GM19025 (cell line): ENCODE results near the gene PTH1R.

Experiments
- ATAC-seq: cut with Tn5 transposase; IDR thresholded peaks from one replicate; pipeline ENCODE4 v1.9.1; 2021; ENCODE audit warnings: mild to moderate bottlenecking, low read depth, moderate library complexity; ENCODE audit not compliant: unreplicated experiment

PTH1R gene

DNA sequence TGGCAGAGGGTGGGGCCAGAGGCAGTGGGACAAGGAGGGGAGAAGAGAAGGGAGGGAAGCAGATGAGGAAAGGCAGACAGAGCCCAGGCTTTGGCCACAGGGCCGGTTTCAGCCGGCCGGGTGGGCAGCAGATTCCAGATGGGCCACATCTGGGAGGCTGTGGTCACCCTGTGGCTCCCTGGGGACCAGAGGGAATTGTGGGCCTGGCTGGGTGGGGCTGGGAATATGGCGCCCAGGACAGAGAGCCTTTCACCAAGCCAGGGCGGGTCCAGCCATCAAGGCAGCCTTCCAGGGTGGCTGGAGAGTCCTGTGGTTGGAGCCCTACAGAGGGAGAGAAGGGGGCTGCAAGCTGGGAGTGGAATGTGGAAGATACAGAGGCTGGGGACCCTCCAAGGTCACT, 18.9 kb downstream of the PTH1R start:
- no peak for ATAC-seq

DNA sequence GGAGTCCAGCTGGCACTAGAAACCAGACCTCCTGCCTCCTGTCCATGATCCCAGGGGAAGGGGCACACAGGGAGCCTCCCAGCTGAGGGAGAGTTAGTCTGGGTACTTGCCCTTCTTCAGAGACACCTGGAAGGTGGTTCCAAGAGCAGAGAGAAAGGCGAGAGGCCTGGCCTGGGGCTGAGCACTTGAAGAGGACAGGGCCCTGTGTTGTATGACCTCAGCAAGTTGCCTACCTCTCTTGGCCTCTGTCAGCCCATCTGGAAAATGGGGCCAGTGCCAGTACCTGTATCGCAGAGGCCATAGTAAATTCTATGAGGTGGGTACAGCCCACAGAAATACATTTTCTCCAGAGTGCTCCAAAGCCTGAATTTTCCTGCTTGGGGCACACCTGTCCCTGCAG, 19.5 kb downstream of the PTH1R start:
- no peak for ATAC-seq

DNA sequence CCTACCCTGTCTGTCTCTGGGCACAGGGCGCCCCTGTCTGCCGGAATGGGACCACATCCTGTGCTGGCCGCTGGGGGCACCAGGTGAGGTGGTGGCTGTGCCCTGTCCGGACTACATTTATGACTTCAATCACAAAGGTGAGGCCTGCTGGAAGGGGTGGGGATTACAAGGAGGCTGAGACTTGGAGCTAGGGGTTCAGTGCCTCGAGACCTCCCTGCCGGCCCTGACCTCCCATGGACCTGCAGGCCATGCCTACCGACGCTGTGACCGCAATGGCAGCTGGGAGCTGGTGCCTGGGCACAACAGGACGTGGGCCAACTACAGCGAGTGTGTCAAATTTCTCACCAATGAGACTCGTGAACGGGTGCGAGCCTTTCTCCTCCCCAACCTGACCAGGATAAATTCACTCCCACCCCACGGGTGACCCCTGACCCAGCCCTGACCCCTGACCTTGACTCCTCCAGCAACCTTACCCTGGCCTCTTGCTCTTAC, 20.4 kb downstream of the PTH1R start:
- no peak for ATAC-seq

DNA sequence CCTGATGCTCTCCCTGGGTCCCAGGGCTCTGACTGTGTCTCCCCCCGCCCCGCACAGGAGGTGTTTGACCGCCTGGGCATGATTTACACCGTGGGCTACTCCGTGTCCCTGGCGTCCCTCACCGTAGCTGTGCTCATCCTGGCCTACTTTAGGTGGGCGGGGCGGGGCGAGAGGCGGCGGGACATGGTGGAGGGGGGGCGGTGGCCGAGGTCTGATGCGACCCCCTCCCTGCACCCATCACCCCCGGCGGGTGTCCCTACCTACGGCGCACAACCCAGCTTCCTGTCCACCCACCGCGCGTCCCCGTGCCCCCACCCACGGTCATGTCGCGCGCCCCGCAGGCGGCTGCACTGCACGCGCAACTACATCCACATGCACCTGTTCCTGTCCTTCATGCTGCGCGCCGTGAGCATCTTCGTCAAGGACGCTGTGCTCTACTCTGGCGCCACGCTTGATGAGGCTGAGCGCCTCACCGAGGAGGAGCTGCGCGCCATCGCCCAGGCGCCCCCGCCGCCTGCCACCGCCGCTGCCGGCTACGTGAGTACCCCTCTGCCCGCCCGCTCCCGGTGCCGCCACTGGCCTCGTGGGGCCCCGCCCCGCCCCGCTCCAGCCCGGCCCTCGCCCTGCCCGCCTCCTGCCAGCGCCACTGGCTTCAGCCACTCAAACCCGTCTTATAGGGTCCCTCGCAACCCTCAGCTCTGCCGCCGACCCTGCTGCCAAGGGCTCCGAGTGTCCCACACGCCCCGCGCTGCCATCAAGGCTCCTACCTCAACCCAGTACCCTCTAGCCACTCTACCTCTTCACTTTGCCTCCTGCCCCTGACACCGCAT, 21.0 kb downstream of the PTH1R start:
- no peak for ATAC-seq

DNA sequence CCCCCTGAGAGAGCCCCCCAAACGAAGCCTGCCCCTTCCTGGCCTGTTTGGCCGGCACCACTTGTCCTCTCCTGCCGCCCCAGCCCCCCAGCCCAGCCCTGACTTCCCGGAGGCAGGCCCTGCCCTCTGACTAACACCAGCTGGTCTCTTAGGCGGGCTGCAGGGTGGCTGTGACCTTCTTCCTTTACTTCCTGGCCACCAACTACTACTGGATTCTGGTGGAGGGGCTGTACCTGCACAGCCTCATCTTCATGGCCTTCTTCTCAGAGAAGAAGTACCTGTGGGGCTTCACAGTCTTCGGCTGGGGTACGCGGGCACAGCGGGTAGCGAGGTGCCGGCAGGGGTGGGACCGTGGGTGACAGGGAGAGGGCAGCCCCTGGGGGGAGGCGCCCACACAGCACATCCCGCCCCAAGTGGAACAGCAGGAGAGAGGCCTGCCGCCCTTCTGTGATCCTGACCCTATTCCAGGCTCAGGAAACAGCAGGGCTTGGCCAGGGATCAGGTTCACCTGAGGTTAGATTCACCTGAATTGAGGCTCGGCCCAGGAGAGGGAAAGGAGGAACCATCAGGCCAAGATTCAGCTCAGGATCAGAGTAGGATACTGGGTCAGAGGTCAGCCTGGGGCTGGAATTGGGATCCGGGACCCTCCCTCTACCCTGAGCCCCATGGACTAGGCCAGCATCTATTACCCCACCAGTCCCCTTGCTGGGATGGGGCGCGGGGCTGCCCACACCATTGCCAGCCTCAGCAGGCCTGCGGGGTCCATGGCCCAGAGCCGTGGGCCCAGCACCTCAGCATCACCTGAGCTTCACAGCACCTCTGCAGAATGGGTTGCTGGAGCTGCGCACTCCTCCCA, 21.9 kb downstream of the PTH1R start:
- ATAC-seq = no peak

DNA sequence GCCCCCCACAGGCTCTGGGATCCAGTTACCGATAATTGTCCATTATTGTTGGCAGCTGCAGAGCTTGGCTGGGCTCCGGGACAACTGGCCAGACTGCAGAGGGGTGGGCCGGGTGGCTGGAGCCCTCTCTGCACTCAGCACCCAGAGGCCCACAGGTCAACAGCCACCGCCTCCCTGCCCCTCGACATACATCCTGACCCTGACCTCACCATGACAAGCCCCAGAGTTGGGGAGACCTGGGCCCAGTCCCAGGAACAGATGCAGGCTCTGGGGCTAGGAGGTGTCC, 22.4 kb downstream of the PTH1R start:
- ATAC-seq = no peak

DNA sequence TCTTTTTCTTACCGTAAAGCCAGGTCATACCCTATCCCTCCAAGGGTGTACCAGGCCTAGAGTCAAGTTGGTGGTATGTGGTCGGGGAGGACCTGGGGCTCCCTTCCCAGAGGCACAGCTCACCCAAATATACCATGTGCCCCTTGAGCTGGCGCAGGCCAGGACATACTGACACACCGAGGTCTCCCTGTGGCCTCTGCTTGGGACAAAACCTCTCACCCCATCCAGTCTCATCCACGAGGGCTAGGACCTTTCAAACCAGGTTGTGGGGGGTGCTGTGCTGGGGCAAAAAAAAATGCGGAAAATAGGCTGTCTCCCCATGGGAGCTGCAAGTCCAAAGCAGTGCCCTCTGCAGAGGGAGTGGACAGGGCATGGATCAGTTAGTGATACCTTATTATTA, 22.8 kb downstream of the PTH1R start:
- ATAC-seq = no peak

DNA sequence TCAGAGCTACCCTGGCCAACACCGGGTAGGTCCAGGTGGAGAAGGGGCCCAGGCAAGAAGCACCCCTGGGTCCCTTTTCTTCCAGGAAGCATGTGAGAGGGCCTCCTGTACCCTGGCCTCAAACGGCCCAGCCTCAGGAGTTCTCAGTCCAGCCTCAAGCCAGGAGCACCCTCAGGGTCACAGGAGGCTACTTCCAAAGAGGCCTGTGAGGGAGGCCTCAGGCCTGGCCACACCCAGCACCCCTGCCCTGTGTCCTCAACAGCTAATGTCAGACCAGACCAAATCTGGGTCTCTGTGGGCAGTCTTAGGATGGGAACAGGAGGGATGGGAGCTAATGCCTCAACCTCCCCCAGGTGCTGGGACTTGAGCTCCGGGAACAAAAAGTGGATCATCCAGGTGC, 23.5 kb downstream of the PTH1R start:
- no peak for ATAC-seq

DNA sequence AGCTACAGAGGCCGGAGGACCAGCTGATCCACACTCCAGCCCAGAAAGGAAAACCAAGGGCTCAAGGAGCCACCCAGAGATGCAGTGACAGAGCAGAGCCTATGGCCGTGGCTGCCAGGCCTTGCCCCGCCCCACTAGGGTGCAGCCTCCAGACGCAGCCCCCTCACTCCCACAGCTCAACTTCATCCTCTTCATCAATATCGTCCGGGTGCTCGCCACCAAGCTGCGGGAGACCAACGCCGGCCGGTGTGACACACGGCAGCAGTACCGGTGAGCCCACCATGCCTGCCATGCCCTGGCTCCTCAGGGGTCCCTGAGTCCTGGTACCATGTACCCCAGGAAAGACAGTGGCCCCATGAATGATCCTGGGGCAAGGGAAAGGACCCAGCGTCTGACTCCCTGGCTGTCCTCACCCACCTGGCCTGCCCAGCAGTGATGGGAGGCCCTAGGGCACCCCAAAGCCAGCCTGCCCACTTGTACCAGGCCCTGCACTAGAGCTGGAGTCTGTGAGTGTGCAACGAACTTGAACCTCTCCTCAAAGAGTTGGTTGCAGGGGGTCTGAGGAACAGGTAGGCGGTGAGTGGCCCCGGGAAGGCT, 24.2 kb downstream of the PTH1R start:
- no peak for ATAC-seq

DNA sequence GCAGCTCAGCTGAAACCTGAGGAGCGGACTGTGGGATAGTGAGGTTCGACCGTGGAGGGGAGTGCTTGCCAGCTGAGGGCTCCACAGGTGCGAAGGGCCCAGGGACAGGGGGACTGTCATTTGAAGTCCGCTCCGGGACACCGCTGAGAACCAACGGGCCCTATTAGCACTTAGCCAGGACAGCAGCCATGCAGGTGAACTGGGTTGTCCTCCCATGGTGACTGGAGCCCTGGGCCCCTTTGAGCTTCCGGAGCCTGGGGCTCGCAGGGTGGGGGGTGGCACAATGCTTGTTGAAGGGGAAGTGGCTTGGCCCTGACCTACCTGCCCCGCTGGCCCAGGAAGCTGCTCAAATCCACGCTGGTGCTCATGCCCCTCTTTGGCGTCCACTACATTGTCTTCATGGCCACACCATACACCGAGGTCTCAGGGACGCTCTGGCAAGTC, 24.7 kb downstream of the PTH1R start:
- ATAC-seq = no peak

DNA sequence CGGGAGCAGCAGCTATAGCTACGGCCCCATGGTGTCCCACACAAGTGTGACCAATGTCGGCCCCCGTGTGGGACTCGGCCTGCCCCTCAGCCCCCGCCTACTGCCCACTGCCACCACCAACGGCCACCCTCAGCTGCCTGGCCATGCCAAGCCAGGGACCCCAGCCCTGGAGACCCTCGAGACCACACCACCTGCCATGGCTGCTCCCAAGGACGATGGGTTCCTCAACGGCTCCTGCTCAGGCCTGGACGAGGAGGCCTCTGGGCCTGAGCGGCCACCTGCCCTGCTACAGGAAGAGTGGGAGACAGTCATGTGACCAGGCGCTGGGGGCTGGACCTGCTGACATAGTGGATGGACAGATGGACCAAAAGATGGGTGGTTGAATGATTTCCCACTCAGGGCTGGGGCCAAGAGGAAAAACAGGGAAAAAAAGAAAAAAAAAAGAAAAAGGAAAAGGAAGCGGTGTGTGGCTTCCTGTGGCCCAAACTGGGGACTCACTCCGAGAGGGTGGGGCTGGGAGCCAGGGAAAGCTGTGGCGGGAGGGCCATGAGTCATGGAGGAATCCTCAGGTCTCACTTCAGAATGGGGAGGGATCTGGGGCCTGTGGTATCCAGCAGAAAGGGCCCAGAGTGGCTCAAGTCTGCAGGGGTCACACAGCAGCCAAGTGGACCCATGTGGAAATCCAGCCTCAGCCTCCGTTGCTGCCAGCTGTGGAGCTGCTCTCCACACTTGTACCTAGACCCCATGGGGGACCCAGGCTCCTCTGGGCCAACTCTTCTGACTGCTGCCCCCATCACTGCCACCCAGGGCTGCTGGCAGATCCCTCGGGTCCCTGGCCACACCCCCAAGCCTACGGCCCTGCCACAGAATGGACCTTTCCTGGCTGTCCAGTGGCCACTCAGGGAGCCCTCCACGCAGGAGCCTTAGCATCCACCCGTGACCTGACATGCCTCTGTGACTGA, 26.1 kb downstream of the PTH1R start:
- no peak for ATAC-seq

DNA sequence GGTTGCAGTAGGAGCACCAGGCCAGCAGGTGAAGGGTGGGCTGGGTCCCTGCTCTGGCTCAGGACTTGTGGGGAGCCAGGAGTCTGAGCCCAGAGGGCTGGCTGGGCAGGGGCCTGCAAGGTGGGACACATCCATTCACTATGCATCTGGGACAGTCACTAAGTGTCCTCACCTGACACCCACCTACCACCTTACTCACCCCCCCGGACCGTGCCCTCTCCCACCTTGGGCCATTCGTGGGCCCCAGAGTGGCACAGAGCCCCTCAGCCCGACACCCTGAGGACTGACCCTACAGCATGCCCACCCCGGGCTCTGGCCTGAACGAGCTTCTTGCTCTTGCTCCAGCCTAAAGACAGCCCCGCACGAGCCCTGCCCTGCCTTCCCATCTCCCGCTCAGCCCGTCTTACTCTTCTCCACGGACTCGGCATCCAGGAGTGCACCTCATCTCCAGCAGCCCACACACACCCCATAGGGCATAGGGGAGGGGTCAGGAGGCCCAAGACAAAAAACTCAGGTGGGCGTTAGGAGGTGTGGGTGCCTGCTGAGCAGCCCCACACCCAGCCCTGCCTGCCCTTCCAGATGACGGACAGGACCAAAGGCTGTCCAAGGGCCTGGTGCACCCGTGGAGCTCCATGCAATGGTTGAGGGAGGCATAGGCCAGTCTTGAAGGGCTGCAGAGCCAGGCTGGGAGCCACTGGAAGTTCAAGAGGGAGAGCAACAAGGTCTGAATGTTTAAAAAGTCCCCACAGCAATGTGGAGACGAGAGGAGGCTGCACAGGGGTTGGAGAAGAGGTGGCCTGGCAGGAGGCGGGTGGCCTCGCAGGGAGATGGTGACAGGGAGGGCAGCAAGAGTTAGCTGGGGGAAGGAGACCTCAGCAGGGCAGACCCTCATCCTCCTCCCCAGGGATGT, 27.0 kb downstream of the PTH1R start:
- ATAC-seq = no peak

DNA sequence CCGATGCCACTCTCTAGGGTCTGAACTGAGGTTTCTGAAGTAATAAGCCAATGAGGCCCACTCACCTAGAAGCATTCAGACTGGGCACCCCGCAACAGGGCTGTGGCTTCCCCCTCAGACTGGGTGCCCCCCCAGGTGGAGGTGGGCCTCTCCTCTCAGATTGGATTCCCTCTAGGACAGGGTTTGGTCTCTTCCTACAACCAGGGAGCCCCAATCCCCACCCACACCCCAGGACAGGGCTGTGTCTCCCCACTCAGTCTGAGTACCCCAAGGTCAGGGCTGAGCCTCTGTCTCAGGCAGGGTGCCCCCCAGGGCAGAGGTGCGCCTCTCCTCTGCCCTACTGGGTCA, 27.7 kb downstream of the PTH1R start:
- no peak for ATAC-seq

DNA sequence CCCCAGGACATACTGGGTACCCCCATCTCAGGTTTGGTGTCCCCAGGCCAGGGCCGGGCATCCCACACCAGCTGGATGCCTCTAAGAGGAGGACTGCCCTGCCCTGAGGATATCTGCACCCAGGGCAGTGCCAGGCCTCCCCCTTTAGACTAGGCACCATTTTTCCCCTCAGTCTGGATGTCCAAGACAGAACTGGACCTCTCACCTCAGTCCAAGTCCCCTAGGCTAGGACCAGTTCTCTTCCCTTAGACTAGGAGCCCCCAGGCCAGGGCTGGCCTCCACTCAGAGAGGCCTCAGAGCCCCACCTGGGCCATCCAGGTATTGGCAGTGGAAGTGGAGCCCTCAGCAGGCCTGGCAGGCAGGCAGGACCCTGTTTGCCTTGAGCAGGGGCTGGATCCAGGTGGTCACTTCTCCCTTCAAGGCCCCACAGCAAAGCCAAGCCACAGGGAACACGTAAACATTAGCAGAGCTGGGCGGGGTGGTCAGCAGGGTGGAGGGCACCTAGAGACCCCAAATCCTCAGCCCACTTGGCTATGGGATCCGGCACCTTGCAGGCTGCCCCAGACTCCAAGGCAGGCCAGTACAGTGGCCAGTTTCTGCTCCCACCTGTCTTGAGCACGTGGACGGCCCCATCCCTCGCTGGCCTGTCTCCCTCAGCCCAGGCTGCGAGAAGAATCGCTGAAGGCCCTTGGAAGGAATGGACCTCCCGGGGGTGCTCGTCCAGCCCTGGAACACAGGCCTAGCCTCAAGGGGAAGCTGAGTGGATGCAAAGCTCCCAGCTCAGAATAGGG, 28.3 kb downstream of the PTH1R start:
- ATAC-seq = no peak

DNA sequence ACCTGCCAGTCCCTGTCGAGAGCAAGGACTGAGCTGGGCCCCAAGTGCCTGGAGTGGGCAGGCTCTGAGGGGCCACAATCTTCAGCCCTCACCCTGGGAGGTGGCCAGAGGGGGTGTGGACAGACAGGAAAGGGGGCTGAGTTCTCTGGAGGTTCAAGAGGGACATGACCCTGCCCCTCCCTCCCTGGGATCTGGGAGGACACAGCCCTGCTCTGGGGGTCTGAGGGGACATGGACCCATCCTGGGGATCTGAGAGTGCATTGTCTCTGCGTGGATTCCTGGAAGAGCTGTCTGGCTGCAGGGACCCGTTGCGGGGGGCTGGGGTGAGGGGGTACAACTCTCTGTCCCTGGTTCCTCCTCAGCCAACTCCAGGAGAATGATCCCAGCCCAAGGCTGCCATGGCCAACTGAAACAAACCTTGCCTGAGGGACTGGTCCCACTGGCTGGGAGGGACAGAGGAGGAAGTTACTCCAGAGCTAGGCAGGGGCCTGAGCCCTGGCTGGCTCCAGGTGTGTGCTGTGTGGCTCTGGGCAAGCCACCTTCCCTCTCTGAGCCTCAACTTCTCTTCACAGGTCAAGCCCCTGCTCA, 29.0 kb downstream of the PTH1R start:
- ATAC-seq = no peak

DNA sequence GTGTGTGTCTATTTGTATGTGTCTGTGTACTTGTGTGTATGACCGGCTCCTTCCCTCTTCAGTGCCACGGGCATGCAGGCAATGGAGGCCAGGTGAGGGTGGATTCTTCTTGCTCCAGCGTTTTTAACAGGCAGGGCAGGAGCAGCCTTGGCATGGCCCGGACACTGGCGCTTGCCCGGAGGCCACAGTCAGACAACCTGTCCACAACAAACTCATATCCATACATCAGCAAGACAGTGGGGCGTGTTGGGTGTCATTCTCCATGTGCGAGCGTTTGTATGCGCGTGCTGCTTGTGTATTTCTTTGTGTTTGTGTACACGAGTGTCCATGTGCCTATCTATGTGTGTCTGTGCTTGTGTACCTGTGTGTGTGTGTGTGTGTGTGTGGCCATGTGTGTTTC, 29.8 kb downstream of the PTH1R start:
- ATAC-seq = no peak

DNA sequence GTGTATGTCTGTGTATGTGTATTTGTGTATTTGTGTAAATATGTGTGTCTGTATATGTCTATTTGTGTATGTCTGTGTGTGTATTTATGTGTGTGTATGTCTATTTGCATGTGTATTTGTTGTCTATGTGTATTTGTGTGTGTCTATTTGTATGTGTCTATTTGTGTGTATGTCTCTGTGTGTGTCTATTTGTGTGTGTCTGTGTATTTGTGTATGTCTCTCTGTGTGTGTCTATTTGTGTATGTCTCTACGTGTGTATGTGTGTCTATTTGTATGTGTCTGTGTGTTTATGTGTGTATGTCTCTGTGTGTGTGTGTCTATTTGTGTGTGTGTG, 30.4 kb downstream of the PTH1R start:
- no peak for ATAC-seq

DNA sequence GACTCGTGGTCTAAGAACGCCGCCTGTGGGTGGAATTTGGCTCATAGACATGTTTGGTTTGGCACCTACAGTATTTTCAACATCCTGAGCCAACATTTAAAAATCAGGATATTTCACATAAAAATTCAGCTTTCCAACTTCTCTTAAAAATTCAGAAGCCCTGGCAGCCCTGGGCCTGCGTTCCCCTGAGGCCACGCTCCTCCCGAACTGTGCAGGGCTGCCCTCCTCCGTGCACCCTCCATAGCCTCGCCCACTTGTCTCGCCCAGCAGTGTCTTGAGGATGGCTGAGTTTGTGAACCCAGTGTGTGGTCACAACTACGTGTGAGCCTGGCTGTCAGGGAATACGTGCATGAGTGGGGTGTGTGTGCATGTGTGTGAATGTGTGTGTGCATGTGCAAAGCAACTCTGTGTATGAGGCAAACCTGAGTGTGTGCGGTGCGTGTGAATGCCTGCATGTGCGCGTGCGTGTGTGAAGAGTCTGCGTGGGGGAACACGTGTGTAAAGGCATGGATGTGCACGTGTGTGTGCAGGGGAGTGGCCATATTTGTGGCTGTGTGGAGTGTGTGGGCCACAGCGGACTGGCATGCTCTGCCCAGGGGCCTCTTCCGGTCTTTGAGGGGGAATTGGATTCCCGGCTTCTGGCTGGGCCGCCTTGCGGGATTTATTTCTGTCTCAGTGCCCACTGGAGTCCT, 30.9 kb downstream of the PTH1R start:
- ATAC-seq = no peak
